Motor neuron (in vitro differentiated cells): ENCODE results near the gene DHRS3. TPM values are rescaled to one million over a fixed set of nuclear protein-coding genes. Genes with fewer than 3 reads are reported as not detected.

ENCODE experiments used
- ATAC-seq, 8 experiments: fragments of 200-7000 bp; cut with Tn5 transposase; replicated peaks in 6 of 8; 2 replicates each; pipeline ENCODE4 v1.8.0; 2021; ENCODE audit warnings: mild to moderate bottlenecking in 8 of 8, moderate library complexity in 8 of 8
- H3K27ac ChIP-seq, 2 donors: fragments of 250-450 bp; sonication (Bioruptor Pico); 2 replicates each; pipeline ENCODE4 v1.9.0; 2021; ENCODE audit warnings: antibody characterized with exemption in 2 of 2, mild to moderate bottlenecking in 2 of 2, moderate library complexity in 1 of 2
- H3K4me1 ChIP-seq, 2 donors: fragments of 250-450 bp; sonication (Bioruptor Pico); replicated peaks in 1 of 2; 2 replicates each; pipeline ENCODE4 v1.6.1; 2021; ENCODE audit warnings: antibody characterized with exemption in 2 of 2, mild to moderate bottlenecking in 2 of 2, moderate library complexity in 1 of 2
- H3K4me3 ChIP-seq, 5 donors: fragments of 250-450 bp; sonication (Bioruptor Pico); 2 replicates each; pipeline ENCODE4 v1.9.0; 2021; ENCODE audit warnings: antibody characterized with exemption in 5 of 5, mild to moderate bottlenecking in 5 of 5, moderate library complexity in 4 of 5
- WGBS, 10 experiments: fragments of 450-650 bp; shearing (Covaris generic); methylation state at CpG; one replicate each; pipeline ENCODE4 v1.0.0; 2022; 5-methylcytosine and 5-hydroxymethylcytosine counted together
- in situ Hi-C, 9 experiments: fragments of 400-800 bp; cut with MboI; loops; one replicate each; pipeline ENCODE4 v1.15.0; 2021; ENCODE audit warnings: low sequenced_read_pairs in 9 of 9, low pct_unique_long_range_greater_than_20kb in 2 of 9; ENCODE audit not compliant: unreplicated experiment in 9 of 9
- total RNA-seq, 8 experiments: library from RNA; unstranded; fragments of 300-600 nt; gene quantifications; 2 replicates each; pipeline versions ENCODE4 v1.2.3 to v1.2.4, GENCODE V29; 2022

The DHRS3 gene
- total RNA-seq, 8 experiments from 2014 or later, result 41.8 to 436 (median 115) TPM

- no peaks in the 10 kb centered on the region for H3K4me1 ChIP-seq
- no peak for ATAC-seq
- no peak overlapping the region for H3K4me3 ChIP-seq
- in situ Hi-C loops, result loop anchor here in 3 of 9 experiments (25.0 kb wide), 2 partner anchors 322 to 347 kb away; no protein-coding TSS in a partner anchor
- H3K27ac ChIP-seq, result no peak overlapping the region
- WGBS, 10 experiments, result 30 to 95% (median 73%) methylated on average over 1 to 8 of the region's 8 CpGs; no CpG with 5 or more reads in 2 of the 10 experiments
Observed at GRCh38 chr1:12634156-12634555, 16.1 kb upstream of the DHRS3 start.

GRCh38 chr1:12631571-12631970 is 13.6 kb upstream of the DHRS3 start:
- WGBS, 10 experiments, result 20 to 100% (median 89%) methylated on average over 1 to 7 of the region's 8 CpGs; no CpG with 5 or more reads in 5 of the 10 experiments
- ATAC-seq, result no peak
- Histone ChIP-seq H3K4me3 (no peak overlapping the region), H3K4me1 (no peaks in the 10 kb centered on the region), H3K27ac (no peak overlapping the region)
- in situ Hi-C loops, result loop anchor here in 3 of 9 experiments (25.0 kb wide), 2 partner anchors 319 to 344 kb away; no protein-coding TSS in a partner anchor

- H3K27ac ChIP-seq, result no peak overlapping the region
- no peak overlapping the region for H3K4me3 ChIP-seq
- in situ Hi-C loops, result loop anchor here in 3 of 9 experiments (25.0 kb wide), 2 partner anchors 319 to 344 kb away; no protein-coding TSS in a partner anchor
- peak in 3 of 8 experiments; percentile 25 to 47 (median 37) for ATAC-seq
- no peaks in the 10 kb centered on the region for H3K4me1 ChIP-seq
- 17 to 100% (median 73%) methylated on average over 1 to 6 of the region's 6 CpGs; no CpG with 5 or more reads in 2 of the 10 experiments for WGBS, 10 experiments
Observed at GRCh38 chr1:12630946-12631530, 13.0 kb upstream of the DHRS3 start.

- in situ Hi-C loops, result loop anchor here in 3 of 9 experiments (25.0 kb wide), 2 partner anchors 318 to 343 kb away; no protein-coding TSS in a partner anchor
- Histone ChIP-seq H3K4me3 (no peak overlapping the region), H3K4me1 (no peaks in the 10 kb centered on the region), H3K27ac (no peak overlapping the region)
- ATAC-seq, result peak in 1 of 8 experiments; percentile 12
- WGBS, 10 experiments, result 10 to 95% (median 67%) methylated on average over 1 to 5 of the region's 15 CpGs; no CpG with 5 or more reads in 3 of the 10 experiments
Observed at GRCh38 chr1:12629985-12630760, 12.2 kb upstream of the DHRS3 start.

GRCh38 chr1:12629511-12629956 is 11.5 kb upstream of the DHRS3 start:
- no peak for ATAC-seq
- WGBS, 10 experiments, result 29 to 80% (median 60%) methylated on average over 1 of the region's 1 CpG; no CpG with 5 or more reads in 4 of the 10 experiments
- Histone ChIP-seq H3K4me1 (no peaks in the 10 kb centered on the region), H3K4me3 (no peak overlapping the region), H3K27ac (no peak overlapping the region)
- in situ Hi-C loops, result loop anchor here in 3 of 9 experiments (25.0 kb wide), 2 partner anchors 317 to 342 kb away; no protein-coding TSS in a partner anchor

GRCh38 chr1:12627296-12627695 is 9.3 kb upstream of the DHRS3 start:
- H3K4me1 ChIP-seq, result no peaks in the 10 kb centered on the region
- H3K27ac ChIP-seq, result no peak overlapping the region
- 33 to 100% (median 87%) methylated on average over 1 to 5 of the region's 5 CpGs; no CpG with 5 or more reads in 4 of the 10 experiments for WGBS, 10 experiments
- ATAC-seq, result no peak
- H3K4me3 ChIP-seq, result no peak overlapping the region
- in situ Hi-C loops, result loop anchor here in 3 of 9 experiments (25.0 kb wide), 2 partner anchors 315 to 340 kb away; no protein-coding TSS in a partner anchor

GRCh38 chr1:12626888-12627287 is 8.9 kb upstream of the DHRS3 start:
- Histone ChIP-seq H3K27ac (no peak overlapping the region), H3K4me3 (no peak overlapping the region), H3K4me1 (peaks cover 1 to 2% of the 10 kb centered on the region in 2 donors)
- in situ Hi-C loops, result loop anchor here in 3 of 9 experiments (25.0 kb wide), 2 partner anchors 315 to 340 kb away; no protein-coding TSS in a partner anchor
- 25 to 88% (median 46%) methylated on average over 1 to 4 of the region's 4 CpGs; no CpG with 5 or more reads in 1 of the 10 experiments for WGBS, 10 experiments
- no peak for ATAC-seq

- no peak for ATAC-seq
- Histone ChIP-seq H3K4me1 (peaks cover 3 to 9% of the 10 kb centered on the region in 2 donors), H3K4me3 (no peak overlapping the region), H3K27ac (no peak overlapping the region)
- WGBS, 10 experiments, result 47 to 98% (median 79%) methylated on average over 2 to 6 of the region's 6 CpGs; no CpG with 5 or more reads in 1 of the 10 experiments
- in situ Hi-C loops, result loop anchor here in 3 of 9 experiments (25.0 kb wide), 2 partner anchors 313 to 338 kb away; no protein-coding TSS in a partner anchor
Observed at GRCh38 chr1:12625276-12625675, 7.3 kb upstream of the DHRS3 start.

- in situ Hi-C loops, result loop anchor here in 2 of 9 experiments (25.0 kb wide), 1 partner anchor 310 kb away; no protein-coding TSS in a partner anchor
- Histone ChIP-seq H3K4me1 (peaks cover 11 to 12% of the 10 kb centered on the region in 2 donors), H3K4me3 (no peak overlapping the region), H3K27ac (no peak overlapping the region)
- ATAC-seq, result no peak
- WGBS, 10 experiments, result 50 to 94% (median 90%) methylated on average over 2 to 12 of the region's 12 CpGs; no CpG with 5 or more reads in 4 of the 10 experiments
Observed at GRCh38 chr1:12622506-12622905, 4.5 kb upstream of the DHRS3 start.

GRCh38 chr1:12621346-12622335 is 3.6 kb upstream of the DHRS3 start:
- no peak for ATAC-seq
- 49 to 100% (median 80%) methylated on average over 2 to 13 of the region's 15 CpGs; no CpG with 5 or more reads in 2 of the 10 experiments for WGBS, 10 experiments
- Histone ChIP-seq H3K4me3 (no peak overlapping the region), H3K4me1 (peaks cover 11 to 12% of the 10 kb centered on the region in 2 donors), H3K27ac (no peak overlapping the region)
- in situ Hi-C loops, result loop anchor here in 2 of 9 experiments (25.0 kb wide), 1 partner anchor 309 kb away; no protein-coding TSS in a partner anchor

- in situ Hi-C loops, result loop anchor here in 2 of 9 experiments (25.0 kb wide), 1 partner anchor 309 kb away; no protein-coding TSS in a partner anchor
- 87 to 100% (median 95%) methylated on average over 1 to 8 of the region's 8 CpGs; no CpG with 5 or more reads in 2 of the 10 experiments for WGBS, 10 experiments
Observed at GRCh38 chr1:12620931-12621330, 2.9 kb upstream of the DHRS3 start.

More at GRCh38 chr1:12620931-12621330, 2.9 kb upstream of the DHRS3 start:
- no peak overlapping the region for H3K4me3 ChIP-seq
- no peak for ATAC-seq
- peaks cover 11 to 12% of the 10 kb centered on the region in 2 donors for H3K4me1 ChIP-seq
- H3K27ac ChIP-seq, result no peak overlapping the region
